Measurements from ENCODE around the gene PKP4.
"Not testable (repeated sequence)": the region's sequence is repeated elsewhere in the genome, so short reads cannot be mapped to it uniquely, and the experiment has no call there.

DNA sequence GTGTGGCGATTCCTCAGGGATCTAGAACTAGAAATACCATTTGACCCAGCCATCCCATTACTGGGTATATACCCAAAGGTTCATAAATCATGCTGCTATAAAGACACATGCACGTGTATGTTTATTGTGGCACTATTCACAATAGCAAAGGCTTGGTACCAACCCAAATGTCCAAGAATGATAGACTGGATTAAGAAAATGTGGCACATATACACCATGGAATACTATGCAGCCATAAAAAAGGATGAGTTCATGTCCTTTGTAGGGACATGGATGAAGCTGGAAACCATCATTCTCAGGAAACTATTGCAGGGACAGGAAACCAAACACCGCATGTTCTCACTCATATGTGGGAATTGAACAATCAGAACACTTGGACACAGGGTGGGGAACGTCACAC, 17.7 kb upstream of the PKP4 start:
- TF ChIP-seq, protein P1, sequence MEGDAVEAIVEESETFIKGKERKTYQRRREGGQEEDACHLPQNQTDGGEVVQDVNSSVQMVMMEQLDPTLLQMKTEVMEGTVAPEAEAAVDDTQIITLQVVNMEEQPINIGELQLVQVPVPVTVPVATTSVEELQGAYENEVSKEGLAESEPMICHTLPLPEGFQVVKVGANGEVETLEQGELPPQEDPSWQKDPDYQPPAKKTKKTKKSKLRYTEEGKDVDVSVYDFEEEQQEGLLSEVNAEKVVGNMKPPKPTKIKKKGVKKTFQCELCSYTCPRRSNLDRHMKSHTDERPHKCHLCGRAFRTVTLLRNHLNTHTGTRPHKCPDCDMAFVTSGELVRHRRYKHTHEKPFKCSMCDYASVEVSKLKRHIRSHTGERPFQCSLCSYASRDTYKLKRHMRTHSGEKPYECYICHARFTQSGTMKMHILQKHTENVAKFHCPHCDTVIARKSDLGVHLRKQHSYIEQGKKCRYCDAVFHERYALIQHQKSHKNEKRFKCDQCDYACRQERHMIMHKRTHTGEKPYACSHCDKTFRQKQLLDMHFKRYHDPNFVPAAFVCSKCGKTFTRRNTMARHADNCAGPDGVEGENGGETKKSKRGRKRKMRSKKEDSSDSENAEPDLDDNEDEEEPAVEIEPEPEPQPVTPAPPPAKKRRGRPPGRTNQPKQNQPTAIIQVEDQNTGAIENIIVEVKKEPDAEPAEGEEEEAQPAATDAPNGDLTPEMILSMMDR (IDR thresholded peaks at IDR 0.05; ENCODE audit: borderline replicate concordance, extremely low read depth, low read length, poor library complexity, severe bottlenecking), result not testable (repeated sequence)
- not testable (repeated sequence) for TF ChIP-seq EZH2 (IDR thresholded peaks at IDR 0.05; ENCODE audit: borderline replicate concordance, low read depth, low read length, severe bottlenecking)
